Ramos (cell line): Measurements from ENCODE around the gene RIPK3.

ENCODE experiments used
- in situ Hi-C: fragments of 300-500 bp; cut with MboI; formaldehyde crosslinking; loops from one replicate; pipeline ENCODE4 v1.14.3; 2022; ENCODE audit warnings: low sequenced_read_pairs; ENCODE audit not compliant: unreplicated experiment

RIPK3 gene

GRCh38 chr14:24327303-24327702, 12.5 kb downstream of the RIPK3 start:
- in situ Hi-C loops: no loop called here

- in situ Hi-C loops: no loop called here
These were observed 13.8 kb downstream of the RIPK3 start for GRCh38 chr14:24325963-24326362.

- in situ Hi-C loops: no loop called here
These were observed 14.7 kb downstream of the RIPK3 start for GRCh38 chr14:24325041-24325530.

GRCh38 chr14:24324024-24324423, 15.8 kb downstream of the RIPK3 start:
- in situ Hi-C loops: no loop called here

GRCh38 chr14:24323341-24323740, 16.4 kb downstream of the RIPK3 start:
- in situ Hi-C loops: no loop called here

GRCh38 chr14:24322672-24323071, 17.1 kb downstream of the RIPK3 start:
- in situ Hi-C loops: no loop called here

GRCh38 chr14:24321212-24321975, 18.4 kb downstream of the RIPK3 start:
- in situ Hi-C loops: no loop called here

GRCh38 chr14:24317141-24317928, 22.5 kb downstream of the RIPK3 start:
- in situ Hi-C loops: no loop called here

- in situ Hi-C loops: no loop called here
These were observed 23.2 kb downstream of the RIPK3 start for GRCh38 chr14:24316597-24316950.

- in situ Hi-C loops: no loop called here
These were observed 23.8 kb downstream of the RIPK3 start for GRCh38 chr14:24315807-24316596.

- in situ Hi-C loops: no loop called here
These were observed 24.5 kb downstream of the RIPK3 start for GRCh38 chr14:24315243-24315806.

GRCh38 chr14:24314377-24315193, 25.2 kb downstream of the RIPK3 start:
- in situ Hi-C loops: no loop called here

GRCh38 chr14:24313913-24314312, 25.9 kb downstream of the RIPK3 start:
- in situ Hi-C loops: no loop called here

- in situ Hi-C loops: no loop called here
These were observed 26.9 kb downstream of the RIPK3 start for GRCh38 chr14:24312736-24313507.

- in situ Hi-C loops: no loop called here
These were observed 27.8 kb downstream of the RIPK3 start for GRCh38 chr14:24311837-24312615.

- in situ Hi-C loops: no loop called here
These were observed 28.9 kb downstream of the RIPK3 start, which contains the start of gene LTB4R for GRCh38 chr14:24310646-24311604. LTB4R (plus strand) TSS chr14:24311502; CDS start chr14:24315652, 4,150 bp downstream.

GRCh38 chr14:24310265-24310645, 29.5 kb downstream of the RIPK3 start:
- in situ Hi-C loops: no loop called here
